GM13977 (cell line): ENCODE results near the gene RBM33.

Experiments used
- DNase-seq: peaks from one replicate; pipeline ENCODE4 v3.0.0; 2012; ENCODE audit warnings: low spot score
- CTCF ChIP-seq: IDR thresholded peaks from 2 replicates; pipeline ENCODE4 v1.5.1; 2012; ENCODE audit warnings: mild to moderate bottlenecking, control low read depth; ENCODE audit not compliant: insufficient read depth; ENCODE audit errors: extremely low read depth, missing control alignments
- in situ Hi-C: fragments of 300-500 bp; cut with MboI; formaldehyde crosslinking; loops from one replicate; pipeline ENCODE4 v1.12.0; 2022; ENCODE audit warnings: low sequenced_read_pairs, low pct_unique_long_range_greater_than_20kb, mixed read lengths, inconsistent platforms; ENCODE audit not compliant: unreplicated experiment

Gene RBM33

GRCh38 chr7:155722936-155723335 lies 78.5 kb downstream of the RBM33 start:
- in situ Hi-C loops = no loop called here
- DNase-seq = no peak
- no peak for TF ChIP-seq CTCF

DNA sequence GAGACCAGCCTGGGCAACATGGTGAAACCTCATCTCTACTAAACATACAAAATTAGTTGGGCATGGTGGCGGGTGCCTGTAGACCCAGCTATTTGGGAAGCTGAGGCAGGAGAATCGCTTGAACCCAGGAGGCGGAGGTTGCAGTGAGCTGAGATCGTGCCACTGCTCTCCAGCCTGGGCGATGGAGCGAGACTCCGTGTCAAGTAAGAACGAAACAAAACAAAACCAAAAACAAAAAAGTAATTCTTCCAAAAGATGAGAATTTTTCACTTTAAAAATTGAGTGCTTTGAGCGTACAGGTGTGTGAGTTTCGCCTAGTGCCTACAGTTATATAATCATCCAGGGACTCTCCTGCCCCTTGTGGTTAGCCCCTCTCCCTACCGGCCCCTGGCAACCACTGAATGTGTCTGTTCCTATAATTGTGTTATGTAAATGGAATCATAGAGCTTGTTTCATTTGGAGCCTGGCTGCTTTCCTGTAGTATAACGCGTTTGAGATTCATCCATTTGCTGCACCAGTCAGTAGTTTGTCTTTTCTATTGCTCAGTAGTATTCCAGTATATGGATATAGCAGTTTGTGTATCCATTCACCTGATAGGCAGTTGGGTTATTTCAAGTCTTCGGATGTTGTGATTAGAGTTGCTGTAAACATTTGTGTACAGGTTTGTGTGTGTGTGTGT lies 80.0 kb downstream of the RBM33 start:
- DNase-seq = no peak
- in situ Hi-C loops = no loop called here
- TF ChIP-seq CTCF = peak; percentile 28

GRCh38 chr7:155725006-155725355 lies 80.5 kb downstream of the RBM33 start:
- TF ChIP-seq CTCF = no peak
- DNase-seq = no peak
- in situ Hi-C loops = no loop called here

GRCh38 chr7:155727616-155728015 lies 83.2 kb downstream of the RBM33 start:
- in situ Hi-C loops = no loop called here
- DNase-seq = no peak
- TF ChIP-seq CTCF = no peak

DNA sequence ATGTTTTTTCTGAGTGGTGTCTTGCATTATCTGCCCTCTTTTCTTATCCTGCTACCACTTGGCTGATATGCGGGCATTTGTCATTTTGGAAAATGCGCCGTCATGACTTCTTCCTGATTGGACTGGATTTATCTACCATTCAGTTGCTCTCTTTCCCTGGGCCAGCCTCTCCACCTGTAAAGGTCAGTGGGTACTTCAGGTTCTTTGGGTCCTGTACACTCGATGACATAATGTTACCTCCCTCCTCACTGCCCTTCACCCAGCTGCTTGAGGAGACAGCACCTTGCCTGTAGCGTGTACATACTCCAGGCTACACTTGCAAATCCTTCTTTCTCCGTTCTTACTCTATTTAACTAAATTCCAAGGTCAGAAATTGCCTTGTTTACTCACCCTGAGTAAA lies 83.7 kb downstream of the RBM33 start:
- DNase-seq = no peak

DNA sequence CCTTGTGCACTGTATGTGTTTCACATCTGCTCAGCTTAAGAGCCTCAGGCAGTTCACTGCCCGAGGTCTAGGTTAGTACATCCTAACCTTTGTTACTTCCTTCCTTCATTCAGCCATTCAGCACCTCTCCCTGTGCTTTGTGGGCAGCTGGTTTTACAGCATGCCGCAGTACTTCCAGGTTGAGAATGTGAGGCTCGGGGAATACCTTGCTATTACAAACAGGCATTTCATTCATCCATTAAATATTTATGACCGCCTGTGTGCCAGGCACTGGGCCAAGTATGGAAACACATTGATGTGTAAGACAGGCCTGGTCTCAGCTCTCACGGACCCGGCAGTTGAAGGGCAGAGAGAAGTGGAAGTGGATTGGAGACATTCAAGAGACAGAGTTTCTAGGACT lies 85.4 kb downstream of the RBM33 start:
- no peak for TF ChIP-seq CTCF
- DNase-seq = no peak

More for the DNA sequence above, 83.7 kb downstream of the RBM33 start:
- TF ChIP-seq CTCF = no peak
- in situ Hi-C loops = no loop called here

More for the DNA sequence above, 85.4 kb downstream of the RBM33 start:
- in situ Hi-C loops = no loop called here
